Measurements from ENCODE around the gene PEAK3. TPM values are rescaled to one million over a fixed set of nuclear protein-coding genes. Genes with fewer than 3 reads are reported as not detected.

PEAK3 gene
- total and polyA plus RNA-seq, 9 of the 15 experiments (the other 6 are each of a cell fraction or from before 2014, with no cell fraction given) = 0.07 to 0.40 TPM; not detected in 7

- no peak for TF ChIP-seq ZNF407 (IDR thresholded peaks at IDR 0.05; ENCODE audit: low read depth)
- no peak for TF ChIP-seq CTCFL (IDR thresholded peaks at IDR 0.05; ENCODE audit: borderline replicate concordance, insufficient read depth, low read depth, low read length, poor library complexity, severe bottlenecking)
- TF ChIP-seq MAFK (IDR thresholded peaks at IDR 0.05; ENCODE audit: low read length) = no peak
- no peak for TF ChIP-seq ESRRA (IDR thresholded peaks at IDR 0.05; ENCODE audit: borderline replicate concordance, low read depth)
- no peak for TF ChIP-seq HNRNPLL (IDR thresholded peaks at IDR 0.05; ENCODE audit: low read depth, low read length, poor library complexity, severe bottlenecking)
- no peak for TF ChIP-seq GTF2A2 (tag; IDR thresholded peaks at IDR 0.05)
- TF ChIP-seq THRB (CRISPR knock-in tag; conservative IDR thresholded peaks at IDR 0.05) = no peak
Measured at GRCh38 chr19:2306281-2306806, 24.4 kb upstream of the PEAK3 start (continued).
